ENCODE measurements around the gene ZNF865.
"Not testable (repeated sequence)": the region's sequence is repeated elsewhere in the genome, so short reads cannot be mapped to it uniquely, and the experiment has no call there.

ZNF865 gene

DNA sequence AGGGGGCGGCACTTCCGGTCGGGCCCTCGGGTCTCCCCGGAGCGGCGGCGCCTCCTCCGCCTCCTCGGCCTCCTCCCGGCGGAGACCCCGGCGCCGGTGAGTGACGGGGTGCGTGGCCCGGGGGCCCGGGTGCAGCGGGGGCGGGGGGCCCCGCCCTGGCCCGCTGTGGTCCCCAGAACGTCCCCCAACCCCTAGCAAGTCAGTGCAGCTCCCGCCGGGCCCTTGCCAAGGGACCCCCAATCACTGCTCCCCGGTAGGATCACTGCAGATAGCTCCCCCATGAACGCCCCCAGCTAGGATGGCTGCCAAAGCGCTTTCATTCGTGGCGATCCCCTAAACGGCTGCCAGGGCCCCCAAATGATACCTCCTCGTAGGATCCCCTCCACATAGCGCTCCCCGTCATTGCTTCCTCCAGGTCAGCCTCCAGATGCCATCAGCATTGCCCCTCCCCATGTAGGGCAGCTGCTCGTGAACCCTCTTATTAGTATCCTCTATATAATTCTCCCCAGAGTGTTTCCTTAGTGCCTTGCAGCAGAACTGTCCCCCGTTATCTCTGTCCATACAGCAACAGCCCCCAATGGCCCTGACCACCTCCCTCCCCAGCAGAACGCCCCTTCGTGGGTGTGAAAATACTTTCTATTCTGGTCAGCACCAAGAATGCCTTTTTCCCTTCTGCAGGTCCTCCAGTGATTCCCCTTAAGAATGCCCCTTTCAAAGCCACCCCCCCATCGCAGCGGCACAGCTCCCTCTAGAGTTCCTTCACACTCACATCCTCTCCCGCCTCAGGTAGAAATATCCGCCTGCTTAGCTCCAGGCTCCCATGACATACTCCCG, at the start of gene ZNF865:
Gene ZNF865 (plus strand): TSS at position 11 of the 834 bp plus-strand sequence. CDS start 7,972 bp downstream, outside the sequence.
- FAIRE-seq, result no peak

DNA sequence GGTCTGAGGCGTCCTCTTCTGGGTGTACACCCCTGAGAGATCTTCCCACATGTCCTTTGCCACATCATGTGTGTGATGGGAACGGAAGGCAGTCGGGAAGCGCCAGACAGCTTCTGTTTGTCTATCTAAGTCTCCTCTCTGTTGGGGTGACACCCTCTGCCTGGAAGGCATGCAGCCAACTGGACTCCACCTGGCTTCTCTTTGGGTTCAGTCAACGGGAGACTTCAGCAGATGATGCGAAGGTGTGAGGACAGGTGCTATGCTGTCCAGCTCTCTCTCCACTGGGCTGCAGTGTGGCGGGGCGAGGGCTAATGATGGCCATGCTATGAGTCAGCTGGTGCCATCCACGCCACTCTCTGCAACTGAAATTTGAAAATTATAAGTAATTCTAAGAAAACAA, 45.8 kb upstream of the ZNF865 start:
- FAIRE-seq, result no peak

DNA sequence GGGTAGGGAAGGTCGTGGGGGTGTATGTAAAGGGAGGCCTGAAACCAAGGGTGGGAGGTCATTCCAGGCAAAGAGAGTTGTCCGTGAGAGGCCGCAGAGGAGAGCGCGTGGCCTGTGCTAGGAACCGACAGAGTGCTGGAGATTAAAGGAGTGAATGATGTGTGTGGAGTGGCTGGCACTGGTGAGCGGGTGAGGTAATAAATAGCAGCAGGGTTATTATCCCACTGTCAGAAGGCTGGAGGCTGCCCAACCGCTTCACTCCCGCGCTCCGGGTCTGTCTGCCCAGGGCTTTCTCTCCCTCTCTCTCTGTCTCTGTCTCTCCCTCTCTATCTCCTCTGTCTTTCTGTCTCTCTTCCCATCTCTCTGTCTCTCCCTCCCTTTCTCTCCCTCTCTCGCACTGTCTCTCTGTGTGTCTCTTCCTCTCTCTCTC, 42.2 kb upstream of the ZNF865 start:
- FAIRE-seq, result no peak

DNA sequence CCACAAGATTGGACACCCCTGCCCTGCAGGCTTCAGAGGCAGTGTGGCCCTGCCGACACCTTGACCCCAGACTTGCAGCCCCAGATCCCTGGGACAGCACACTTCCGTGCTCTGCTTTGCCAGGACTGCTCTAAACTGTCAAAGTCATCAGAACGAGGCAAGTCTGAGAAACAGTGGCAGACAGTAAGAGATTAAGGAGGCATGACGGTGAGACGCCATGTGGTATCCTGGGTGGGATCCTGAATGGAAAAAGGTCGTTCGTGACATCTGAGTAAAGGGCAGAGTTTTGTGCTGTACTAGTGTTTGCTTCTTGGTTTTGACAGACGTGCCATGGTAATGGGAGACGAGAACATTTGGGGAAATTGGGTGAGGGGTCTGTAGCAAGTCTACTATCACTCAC, 38.6 kb upstream of the ZNF865 start:
- no peak for FAIRE-seq

DNA sequence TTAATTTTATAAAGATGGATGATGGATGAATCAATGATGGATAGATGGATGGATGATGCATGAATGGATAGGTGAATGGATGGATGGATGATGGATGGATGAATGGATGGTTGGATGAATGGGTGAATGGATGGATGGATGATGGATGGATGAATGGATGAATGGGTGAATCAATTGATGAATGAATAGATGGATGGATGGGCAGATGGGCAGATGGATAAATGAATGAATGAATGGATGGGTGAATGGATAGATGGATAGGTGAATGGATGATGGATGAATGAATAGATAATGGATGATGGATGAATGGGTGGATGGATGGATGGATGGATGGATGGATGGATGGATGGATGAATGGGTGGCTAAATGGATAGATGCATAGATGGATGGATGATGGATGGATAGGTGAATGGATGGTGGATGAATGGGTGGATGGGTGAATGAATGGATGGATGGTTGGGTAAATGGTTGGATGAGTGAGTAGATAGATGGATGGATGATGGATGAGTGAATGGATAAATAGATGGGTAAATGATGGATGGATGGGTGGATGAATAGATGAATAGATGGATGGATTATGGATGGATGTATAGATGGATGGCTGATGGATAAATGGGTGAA, 37.6 kb upstream of the ZNF865 start:
- no peak for FAIRE-seq

DNA sequence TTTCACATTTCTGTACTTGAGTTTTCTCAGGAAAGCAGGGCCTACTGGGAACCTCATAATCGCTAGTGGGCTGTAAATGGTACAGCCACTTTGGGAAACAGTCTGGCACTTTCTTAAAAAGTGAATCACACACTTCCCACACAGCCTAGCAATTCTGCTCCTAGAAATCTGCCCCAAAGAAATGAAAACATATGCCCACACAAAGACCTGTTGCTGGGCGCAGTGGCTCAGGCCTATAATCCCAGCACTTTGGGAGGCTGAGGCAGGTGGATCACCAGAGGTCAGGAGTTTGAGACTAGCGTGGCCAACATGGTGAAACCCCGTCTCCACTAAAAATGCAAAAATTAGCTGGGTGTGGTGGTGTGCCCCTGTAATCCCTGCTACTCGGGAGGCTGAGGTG, 36.0 kb upstream of the ZNF865 start:
- not testable (repeated sequence) for FAIRE-seq

DNA sequence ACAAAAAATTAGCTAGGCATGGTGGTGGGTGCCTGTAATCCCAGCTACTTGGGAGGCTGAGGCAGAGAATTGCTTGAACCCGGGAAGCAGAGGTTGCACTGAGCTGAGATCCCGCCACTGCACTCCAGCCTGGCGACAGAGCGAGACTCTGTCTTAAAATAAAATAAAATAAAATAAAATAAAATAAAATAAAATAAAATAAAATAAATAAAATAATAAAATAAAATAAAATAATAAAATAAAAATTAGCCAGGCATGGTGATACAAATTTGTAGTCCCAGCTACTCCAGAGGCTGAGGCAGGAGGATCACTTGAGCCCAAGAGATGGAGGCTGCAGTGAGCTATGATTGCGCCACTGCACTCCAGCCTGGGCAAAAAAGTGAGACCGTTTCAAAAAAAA, 31.5 kb upstream of the ZNF865 start:
- FAIRE-seq, result not testable (repeated sequence)

DNA sequence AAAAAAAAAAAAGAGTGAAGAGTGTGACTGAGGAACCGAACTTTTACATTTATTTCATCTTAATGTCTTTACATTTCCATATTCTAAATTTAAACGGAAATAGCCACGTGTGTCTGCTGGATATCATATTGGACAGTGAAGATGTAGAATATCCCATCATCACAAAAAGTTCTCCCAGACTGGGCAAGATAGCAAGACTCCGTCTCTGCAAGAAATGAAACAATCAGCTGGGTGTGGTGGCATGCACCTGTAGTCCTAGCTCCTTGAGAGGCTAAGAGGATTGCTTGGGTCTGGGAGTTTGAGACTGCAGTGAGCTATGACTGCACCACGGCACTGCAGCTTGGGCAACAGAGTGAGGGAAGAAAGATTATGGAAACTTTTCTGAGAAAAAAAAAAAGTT, 28.7 kb upstream of the ZNF865 start:
- no peak for FAIRE-seq

DNA sequence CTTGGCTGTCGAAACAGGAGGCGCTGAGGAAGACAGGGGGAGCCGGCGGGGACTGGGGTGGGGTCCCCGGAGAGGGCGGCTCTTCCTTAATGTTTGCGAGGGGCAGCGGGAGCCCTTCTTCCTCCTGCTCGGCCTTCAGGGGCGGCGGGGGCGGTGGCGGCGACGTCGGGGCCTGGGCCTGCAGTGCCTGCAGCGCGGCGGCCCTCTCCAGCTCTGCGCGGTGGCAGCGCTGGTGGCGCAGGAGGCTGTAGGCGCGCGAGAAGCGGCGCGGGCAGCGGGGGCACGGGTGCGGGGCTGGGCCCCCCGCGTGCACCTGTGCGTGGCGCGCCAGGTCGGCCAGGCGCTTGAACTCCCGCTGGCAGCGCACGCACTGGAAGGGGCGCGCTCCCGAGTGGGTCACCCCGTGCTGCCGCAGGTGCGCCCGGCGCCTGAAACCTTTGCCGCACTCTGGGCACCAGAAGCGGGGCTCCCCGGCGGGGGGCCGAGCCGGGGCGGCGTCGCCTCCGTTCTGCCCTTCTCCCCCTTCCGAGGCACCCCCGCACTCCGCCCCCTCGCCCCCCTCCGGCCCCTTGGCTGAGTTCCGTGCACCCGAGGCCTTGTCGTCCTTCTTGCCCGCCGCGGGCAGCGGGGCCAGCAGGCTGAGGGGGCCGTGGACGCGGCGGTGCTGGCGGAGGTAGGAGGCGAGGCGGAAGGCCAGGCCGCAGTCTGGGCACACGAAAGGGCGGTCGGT, 27.3 kb upstream of the ZNF865 start:
- FAIRE-seq, result no peak

DNA sequence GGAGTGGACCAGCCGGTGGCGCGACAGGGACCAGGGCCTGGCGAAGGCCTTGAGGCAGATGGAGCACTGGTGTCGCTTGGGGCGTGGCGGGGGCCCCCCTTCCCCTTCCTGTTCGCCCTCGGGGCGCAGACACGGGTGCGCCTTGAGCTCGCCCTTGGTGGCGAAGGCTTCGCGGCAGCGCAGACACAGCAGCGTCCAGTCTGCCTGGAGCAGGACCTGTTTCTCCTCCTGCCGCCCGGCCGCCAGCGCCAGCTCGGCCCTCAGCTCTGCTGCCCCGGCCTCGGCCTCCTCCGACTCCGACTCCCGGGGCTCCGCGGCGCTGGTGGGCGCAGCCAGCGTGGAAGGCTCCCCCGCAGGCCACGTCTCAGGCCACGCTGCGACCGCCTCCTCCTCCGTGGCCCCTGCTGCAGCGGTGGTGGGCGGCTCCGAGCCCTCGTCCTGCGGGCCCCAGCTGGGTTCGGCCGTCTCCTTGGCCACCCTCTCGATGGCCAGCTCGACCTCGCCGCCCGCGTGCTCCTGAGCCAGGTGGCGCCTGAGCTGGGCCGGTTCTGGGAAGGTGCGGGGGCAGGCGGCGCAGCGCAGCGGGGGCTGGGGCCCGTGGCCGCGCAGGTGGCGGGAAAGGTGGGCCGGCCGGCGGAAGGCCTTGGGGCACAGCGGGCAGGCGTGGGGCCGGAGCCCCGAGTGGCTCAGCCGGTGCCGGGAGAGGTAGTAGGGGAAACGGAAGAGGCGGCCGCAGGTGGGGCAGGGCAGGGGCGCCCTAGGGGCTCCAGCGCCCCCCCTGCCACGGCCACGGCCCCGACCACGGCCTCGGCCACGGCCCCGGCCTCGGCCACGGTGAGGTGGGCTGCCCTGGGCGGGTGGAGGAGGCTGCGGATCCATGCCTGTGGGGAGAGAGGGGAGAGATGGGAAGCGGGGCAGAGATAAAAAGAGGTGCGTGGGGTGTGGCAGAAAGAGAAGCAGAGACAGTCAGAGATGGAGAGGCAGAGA, 26.4 kb upstream of the ZNF865 start:
- no peak for FAIRE-seq

DNA sequence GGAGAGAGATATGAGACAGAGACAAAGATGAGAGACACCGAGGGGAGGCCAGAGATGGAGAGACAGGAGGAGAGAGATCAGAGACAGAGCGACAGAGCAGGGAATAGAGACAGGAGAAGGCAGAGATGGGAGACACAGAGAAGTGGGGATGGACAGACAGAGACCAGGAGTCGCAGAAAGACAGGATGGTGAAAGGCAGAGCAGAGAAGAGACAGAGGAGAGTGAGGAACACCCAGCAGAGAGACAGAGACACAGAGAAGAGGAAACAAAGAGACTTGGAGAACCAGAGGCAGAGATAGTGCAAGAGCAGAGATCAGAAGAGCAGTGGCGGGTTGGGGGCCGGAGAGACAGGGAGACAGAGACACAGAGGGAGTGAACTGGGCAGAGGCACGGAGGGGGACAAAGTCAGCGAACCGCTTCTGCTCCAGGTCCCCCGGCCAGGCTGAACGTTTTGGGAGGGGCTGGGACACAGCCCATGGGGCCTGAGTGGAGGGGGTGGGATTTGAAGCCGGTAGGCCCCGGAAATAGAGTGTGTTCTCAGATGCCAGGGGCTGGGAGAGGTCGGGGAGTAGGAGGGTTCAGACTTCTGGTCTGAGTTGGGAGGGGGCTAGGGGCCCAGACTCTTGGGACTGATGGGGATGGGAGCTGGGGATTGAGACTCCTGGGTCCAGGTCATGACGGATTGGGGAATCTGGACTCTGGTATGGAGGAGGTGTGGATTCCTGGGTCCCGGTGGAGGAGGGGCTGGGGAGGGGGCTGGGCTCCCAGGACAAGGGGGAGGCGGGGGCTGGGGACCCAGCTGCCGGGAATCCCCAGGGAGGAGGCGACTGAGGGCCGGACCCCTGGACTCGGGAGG, 25.5 kb upstream of the ZNF865 start:
- FAIRE-seq, result no peak

DNA sequence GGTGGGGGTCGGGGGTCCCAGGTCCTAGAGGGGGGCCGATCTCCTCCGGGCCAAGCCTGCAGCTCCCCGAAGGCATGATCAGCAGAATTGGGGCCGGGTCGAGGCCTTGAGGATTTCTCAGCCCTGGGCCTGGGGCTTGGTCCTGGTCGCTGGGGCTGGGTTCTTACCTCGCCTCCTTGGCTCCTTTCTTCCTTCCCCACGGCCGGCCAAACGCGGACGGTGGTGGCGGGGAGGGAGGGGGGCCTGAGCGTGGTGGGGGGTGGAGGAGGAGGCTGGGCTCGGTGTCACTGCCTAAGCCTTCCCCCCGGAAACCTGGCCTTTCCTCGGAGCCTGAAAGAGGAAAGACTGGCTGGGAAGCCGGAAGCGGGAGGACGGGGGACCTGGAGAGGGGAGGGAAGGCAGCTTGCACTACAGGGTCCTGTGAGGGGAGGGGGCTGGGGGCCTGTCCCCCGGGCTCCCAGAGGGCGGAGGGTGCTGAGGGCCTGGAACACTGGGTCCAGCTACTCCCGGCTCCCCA, 24.8 kb upstream of the ZNF865 start, which contains the start of gene ZNF579:
Gene ZNF579 (minus strand): TSS at position 221 of the 517 bp plus-strand sequence. CDS start 1,209 bp downstream, outside the sequence.
- FAIRE-seq, result no peak

DNA sequence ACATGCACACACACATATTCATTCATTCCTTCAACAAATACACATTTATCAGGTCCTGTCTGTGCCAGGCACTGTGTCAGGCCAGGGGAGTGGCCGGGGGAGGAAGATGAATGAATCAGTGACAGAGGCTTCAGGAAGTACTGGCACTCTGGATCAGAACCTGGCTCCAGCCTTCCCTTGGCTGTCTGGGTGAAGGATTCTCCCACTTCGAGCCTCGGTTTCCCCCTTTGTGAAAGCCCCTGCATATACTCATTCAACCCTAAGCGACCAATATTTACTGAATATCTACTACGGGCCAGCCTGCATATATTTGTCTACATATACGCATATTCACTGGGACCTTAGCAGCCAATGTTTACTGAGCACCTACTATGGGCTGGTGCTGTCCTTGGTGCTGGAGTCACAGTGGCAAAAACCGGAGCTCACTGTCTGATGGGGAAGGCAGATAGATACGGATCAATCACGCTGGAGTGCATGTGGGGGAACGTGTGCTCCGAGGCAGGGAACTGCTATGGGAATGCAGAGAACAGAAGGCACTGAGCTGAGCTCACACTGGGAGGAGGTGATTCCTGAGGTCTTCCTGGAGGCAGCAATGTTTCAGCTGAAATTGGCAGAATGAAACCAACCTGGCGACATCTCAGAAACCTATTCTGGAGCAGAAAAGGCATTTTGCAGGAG, 24.2 kb upstream of the ZNF865 start:
- FAIRE-seq, result no peak

DNA sequence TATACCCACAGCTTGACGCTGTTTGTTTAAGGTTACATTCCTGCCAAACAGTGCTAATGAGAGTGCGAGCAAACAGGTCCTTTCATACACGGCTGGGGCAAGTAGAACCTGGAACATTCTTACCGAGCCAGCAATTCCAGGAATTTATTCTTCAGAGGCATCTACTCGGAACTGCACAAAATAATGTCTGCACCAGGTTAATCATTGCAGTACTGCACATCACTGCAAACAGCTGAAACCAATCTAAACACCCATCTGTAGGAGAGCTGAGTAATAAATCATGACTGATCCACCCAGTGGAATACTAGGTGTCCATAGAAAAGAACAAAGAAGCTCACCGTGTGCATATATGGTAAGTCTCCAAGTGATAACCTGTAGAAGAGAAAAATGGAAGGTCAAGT, 23.6 kb upstream of the ZNF865 start:
- FAIRE-seq, result no peak

DNA sequence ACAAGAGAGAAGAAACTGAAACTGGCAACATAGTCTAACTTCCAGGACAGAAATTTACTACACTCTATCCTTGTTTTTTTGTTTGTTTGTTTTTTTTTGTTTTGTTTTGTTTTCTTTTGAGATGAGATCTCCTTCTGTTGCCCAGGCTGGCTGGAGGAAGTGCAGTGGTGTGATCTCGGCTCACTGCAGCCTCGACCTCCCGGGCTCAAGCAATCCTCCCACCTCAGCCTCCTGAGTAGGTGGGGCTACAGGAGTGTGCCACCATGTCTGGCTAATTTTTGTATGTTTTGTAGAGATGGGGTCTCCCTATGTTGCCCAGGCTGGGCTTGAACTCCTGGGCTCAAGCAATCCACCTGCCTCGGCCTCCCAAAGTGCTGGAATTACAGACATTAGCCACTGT, 23.2 kb upstream of the ZNF865 start:
- not testable (repeated sequence) for FAIRE-seq

DNA sequence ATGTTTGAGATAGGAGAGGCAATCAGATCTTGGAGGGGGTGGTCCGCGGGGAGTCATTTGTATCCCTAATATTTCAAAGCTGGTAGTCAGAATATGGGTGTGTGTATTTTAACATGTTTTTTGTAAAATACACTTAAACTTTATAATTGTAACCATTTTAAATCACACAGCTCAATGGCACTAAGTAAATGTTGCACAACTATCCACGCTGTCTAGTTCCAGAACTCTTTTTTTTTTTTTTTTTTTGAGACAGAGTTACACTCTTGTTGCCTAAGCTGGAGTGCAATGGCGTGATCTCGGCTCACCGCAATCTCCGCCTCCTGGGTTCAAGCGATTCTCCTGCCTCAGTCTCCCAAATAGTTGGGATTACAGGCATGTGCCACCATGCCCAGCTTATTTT, 21.6 kb upstream of the ZNF865 start:
- FAIRE-seq, result not testable (repeated sequence)

DNA sequence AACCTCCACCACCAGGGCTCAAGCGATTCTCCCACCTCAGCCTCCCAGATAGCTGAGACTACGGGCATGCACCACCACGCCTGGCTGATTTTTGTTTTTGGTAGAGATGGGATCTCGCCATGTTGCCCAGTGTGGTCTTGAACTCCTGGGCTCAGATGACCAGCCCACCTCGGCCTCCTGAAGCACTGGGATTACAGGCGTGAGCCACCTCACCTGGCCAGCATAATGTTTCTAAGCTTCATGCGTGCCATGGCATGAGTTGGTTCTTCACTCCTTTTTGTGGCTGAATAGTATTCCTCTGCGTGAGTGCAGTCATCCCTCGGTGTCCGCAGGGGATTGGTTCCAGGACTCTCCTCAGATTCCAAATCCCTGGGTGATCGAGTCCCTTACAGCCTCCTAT, 20.6 kb upstream of the ZNF865 start:
- no peak for FAIRE-seq

DNA sequence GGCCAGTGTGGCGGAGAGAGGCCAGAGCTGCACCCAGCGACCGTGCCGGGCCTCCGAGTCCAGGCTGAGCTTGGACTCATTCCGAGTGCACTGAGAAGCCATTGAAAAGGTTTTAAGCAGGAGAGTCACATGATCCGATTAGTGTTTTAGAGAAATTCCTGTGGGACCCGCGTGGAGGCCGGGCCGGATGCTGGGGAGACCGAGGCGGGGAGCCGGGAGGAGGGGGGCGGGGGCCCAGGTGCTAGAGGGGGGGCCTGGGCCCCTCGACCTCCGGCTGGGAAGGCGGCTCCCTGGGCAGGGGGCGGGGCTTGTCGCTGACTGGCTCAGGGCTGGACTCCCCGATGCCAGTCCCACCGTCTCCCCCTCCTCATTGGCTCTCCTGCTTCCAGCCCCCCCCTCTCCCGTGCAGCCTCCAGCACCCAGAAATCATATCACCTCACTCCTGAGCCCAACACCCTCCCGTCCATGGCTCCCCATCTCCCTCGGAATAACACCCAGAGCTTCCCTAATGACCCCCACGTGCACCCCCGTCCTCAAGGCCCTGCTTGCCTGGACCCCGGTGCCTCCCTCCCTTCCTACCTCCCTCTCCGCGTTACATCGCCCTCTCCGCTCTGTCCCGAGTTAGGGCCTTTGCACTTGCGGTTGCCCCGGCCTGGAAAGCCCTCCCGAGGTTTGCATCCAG, 19.6 kb upstream of the ZNF865 start:
- FAIRE-seq, result no peak

DNA sequence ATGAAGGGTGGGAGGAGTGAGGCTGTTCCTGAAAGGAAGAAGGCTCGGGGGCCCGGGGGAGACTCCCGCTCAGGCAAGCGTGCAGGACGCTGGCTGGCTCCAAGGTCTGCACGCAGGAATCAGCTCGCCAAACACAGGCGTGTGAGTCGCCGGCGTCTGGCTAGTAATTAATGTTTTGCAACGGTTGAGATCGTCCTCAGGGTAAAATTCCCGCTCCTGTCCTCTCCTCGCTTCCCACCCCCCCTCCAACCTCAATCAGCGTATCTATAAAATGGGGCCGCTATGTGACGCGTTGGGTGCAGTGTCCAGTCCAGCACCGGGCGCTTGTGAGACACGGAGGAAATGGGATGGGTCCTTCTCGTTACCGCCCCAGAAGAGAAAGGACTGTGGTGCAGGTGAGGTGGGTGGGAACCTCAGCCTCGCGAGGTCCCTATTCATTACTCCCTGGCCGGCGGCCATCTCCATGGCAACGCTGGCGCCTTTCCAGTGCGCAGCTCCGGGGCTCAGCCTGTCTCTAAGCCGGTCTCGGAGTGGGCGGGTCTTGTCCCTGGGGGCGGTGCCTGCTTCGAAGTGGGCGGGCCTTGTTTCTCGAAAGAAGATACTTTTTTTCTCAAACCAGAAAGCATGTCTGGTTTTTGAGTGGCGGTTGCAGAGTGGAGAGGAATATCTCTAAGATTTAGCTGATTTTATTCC, 18.3 kb upstream of the ZNF865 start:
- peak; percentile 18 for FAIRE-seq
